ENCODE data around the gene DNAJB7. TPM values are rescaled to one million over a fixed set of nuclear protein-coding genes. Genes with fewer than 3 reads are reported as not detected.
"Not testable (repeated sequence)": the region's sequence is repeated elsewhere in the genome, so short reads cannot be mapped to it uniquely, and the experiment has no call there.

DNAJB7 gene
- polyA plus RNA-seq, 1 donor = 1.0 TPM

- no peak for DNase-seq
Observed at GRCh38 chr22:40853333-40853732, 8.6 kb downstream of the DNAJB7 start.

- not testable (repeated sequence) for DNase-seq
Observed at GRCh38 chr22:40845816-40846215, 16.1 kb downstream of the DNAJB7 start.

DNA sequence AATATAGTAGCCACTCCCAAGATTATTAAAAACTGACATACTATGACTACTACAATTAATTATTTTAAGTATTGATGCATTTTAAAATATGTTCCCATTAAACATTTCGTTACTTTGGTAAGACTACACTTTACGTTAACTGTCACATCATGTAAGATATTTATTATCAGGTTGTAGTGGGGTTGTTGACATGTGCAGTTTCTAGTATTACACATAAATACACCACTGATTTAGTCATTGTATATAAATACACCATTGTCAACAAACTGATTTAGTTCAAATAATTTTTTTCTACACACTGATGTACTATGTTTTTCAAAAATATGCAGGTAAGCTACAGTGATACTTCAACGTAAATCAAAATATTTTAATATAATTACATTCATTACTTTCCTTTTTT, 17.0 kb downstream of the DNAJB7 start:
- no peak for DNase-seq

DNA sequence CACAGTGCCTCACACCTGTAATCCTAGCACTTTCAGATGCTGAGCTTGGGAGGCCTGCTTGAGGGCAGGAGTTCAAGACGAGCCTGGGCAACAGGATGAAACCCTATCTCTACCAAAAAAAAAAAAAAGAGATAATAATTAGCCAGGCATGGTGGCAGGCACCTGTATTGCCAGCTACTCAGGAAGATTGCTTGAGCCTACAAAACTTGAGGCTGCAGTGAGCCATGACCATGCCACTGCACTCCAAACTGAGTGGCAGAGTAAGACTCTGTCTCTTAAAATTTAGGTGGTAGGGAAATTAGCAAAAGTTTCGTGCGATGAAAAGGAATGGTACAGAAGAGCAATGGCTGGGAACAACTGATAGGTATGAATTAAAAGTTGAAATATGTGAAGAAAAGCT, 23.4 kb downstream of the DNAJB7 start:
- DNase-seq = no peak

GRCh38 chr22:40834619-40835018, 27.3 kb downstream of the DNAJB7 start:
- no peak for DNase-seq

GRCh38 chr22:40829131-40829530, 32.8 kb downstream of the DNAJB7 start:
- no peak for DNase-seq

DNA sequence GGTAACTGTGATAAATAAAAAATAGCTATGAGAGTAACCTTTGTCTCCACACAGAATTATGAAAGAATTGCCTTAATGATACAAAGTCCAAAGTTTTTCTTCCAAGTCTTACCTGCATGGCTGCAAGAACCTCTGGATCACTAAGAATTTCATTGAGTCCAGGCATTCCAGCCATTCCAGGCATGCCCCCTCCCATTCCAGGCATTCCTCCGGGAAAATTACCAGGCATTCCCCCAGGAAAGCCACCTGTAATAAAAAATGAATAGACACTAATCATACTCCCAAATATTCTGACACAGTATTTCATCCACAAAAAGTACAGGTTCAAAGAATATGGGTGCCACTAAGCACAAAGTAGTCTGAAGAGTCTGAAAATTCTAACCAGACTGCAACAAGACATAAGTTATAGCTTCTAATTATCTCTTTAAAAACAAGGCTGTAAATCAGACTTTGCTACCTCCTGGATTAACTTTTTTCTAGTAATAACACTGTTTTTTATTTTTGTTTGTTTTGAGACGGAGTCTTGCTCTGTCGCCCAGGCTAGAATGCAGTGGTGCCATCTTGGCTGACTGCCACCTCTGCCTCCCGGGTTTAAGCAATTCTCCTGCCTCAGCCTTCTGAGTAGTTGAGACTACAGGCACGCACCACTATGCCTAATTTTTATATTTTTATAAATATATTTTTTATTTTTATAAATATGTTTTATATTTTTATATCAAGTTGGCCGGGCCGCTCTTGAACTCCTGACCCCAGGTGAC, 34.8 kb downstream of the DNAJB7 start:
- no peak for DNase-seq

GRCh38 chr22:40826292-40826691, 35.6 kb downstream of the DNAJB7 start:
- not testable (repeated sequence) for DNase-seq

GRCh38 chr22:40823426-40823825, 38.5 kb downstream of the DNAJB7 start:
- DNase-seq = no peak

DNA sequence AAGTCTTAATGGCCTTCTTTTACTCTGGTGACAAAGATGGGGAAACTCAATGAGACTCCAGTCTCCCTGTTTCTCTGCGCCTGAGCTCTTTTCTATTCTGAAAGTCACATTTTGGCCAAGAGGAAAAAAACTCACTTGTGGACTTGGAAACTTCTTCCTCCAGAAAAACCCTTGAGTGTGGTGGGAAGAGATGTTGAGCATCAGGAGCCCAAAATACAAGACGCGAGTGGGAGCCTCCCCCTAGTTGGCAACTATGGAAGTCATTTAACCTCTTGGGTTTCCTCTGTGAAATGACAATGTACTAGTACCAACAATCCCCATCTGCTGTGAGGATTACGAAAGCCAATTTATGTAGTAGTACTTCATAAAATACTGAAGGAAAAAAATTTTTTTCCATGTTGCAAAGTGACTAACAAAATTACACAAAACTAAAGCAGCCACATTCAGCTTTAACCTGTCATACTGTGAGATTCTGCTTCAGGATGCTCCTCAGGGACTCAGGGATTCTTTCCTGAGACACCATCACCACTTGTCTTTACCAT, 42.2 kb downstream of the DNAJB7 start:
- no peak for DNase-seq

- peak; percentile 84 for DNase-seq
Observed at GRCh38 chr22:40818747-40819598, 42.9 kb downstream of the DNAJB7 start, which contains the start of gene SLC25A17. Gene SLC25A17, minus strand, starts transcription at chr22:40819346. Its CDS starts 98 bp downstream, at chr22:40819248.

GRCh38 chr22:40818192-40818746, 43.6 kb downstream of the DNAJB7 start:
- DNase-seq = no peak

GRCh38 chr22:40817737-40818136, 44.2 kb downstream of the DNAJB7 start:
- no peak for DNase-seq

DNA sequence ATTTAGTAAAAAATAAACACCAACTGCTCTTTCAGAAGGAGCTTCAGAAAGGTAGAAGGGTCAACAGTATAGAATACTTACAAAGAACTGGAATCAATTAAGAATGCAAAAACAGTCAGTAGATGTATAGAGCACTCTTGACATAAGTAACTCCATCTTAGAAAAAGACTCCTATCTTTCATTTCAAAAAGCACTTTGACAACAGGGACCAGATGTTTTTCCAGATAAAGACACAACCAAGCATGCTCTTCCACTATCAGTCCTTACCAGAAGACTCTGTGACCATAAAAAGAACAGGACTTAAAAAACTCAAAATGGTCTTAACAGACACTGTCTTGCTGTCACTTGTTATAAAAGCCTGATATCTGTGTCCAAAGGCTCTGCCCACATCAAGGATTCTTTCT, 48.0 kb downstream of the DNAJB7 start:
- no peak for DNase-seq

Other genes with a start within 250 kb of the DNAJB7 start
- 22.7 TPM for gene MRTFA, start 225.4 kb downstream of the DNAJB7 start, polyA plus RNA-seq (ENCODE audit: insufficient read length)
- 0.20 TPM for gene MCHR1, start 182.6 kb downstream of the DNAJB7 start, polyA plus RNA-seq (ENCODE audit: insufficient read length)
- 48.8 TPM for gene SLC25A17, start 42.8 kb downstream of the DNAJB7 start, polyA plus RNA-seq (ENCODE audit: insufficient read length)
- gene ST13, start 5.5 kb downstream of the DNAJB7 start, polyA plus RNA-seq (ENCODE audit: insufficient read length) = 622 TPM
- 19.2 TPM for gene XPNPEP3, start 5.0 kb downstream of the DNAJB7 start, polyA plus RNA-seq (ENCODE audit: insufficient read length)
- 71.4 TPM for gene RBX1, start 89.3 kb upstream of the DNAJB7 start, polyA plus RNA-seq (ENCODE audit: insufficient read length)
- gene EP300, start 230.5 kb upstream of the DNAJB7 start, polyA plus RNA-seq (ENCODE audit: insufficient read length) = 89.3 TPM